ENCODE measurements around the gene ICAM3. TPM values are rescaled to one million over a fixed set of nuclear protein-coding genes. Genes with fewer than 3 reads are reported as not detected.
"Not testable (repeated sequence)": the region's sequence is repeated elsewhere in the genome, so short reads cannot be mapped to it uniquely, and the experiment has no call there.

The ICAM3 gene, protein sequence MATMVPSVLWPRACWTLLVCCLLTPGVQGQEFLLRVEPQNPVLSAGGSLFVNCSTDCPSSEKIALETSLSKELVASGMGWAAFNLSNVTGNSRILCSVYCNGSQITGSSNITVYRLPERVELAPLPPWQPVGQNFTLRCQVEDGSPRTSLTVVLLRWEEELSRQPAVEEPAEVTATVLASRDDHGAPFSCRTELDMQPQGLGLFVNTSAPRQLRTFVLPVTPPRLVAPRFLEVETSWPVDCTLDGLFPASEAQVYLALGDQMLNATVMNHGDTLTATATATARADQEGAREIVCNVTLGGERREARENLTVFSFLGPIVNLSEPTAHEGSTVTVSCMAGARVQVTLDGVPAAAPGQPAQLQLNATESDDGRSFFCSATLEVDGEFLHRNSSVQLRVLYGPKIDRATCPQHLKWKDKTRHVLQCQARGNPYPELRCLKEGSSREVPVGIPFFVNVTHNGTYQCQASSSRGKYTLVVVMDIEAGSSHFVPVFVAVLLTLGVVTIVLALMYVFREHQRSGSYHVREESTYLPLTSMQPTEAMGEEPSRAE
- 4.7 and 6.8 TPM in 2 replicates for total RNA-seq

DNA sequence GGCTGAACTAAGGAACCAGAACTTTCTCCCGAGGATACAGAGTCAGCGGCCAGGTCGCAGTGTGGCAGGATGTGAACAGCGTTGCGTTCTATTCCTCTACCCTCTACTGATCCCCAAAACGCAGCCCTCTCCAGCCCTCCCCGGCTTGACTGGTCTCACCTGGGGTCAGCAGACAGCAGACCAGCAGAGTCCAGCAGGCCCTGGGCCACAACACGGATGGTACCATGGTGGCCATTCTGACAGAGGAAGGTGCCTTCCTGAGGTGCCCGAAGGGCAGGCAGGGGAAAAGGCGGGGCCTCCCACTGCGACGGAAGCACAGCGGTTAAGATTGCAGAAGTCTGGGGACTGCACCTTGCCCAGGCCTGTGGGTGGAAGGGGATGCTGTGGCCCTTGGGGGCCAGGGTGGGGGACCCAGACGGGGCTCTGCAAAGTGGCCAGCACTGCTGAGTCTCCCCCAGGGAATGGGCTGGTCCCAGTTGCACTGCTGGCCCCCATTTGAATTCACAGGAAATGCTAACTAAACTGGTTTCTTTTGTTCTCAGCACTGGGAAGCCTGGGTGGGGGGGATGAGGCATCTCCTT lies at the start of gene ICAM3:
ICAM3 (minus strand) TSS at position 245 of the 581 bp plus-strand sequence; CDS start at position 235, 10 bp downstream.
- Histone ChIP-seq H3K27me3 (ENCODE audit: control insufficient read depth, insufficient read depth, low read length) (no peaks in the 10 kb centered on the region), H3K36me3 (ENCODE audit: control insufficient read depth, insufficient read depth, low read length) (no peaks in the 10 kb centered on the region), H3K4me3 (ENCODE audit: low read depth, low read length) (no peak within 1 kb of the TSS)
- TF ChIP-seq, protein P1, sequence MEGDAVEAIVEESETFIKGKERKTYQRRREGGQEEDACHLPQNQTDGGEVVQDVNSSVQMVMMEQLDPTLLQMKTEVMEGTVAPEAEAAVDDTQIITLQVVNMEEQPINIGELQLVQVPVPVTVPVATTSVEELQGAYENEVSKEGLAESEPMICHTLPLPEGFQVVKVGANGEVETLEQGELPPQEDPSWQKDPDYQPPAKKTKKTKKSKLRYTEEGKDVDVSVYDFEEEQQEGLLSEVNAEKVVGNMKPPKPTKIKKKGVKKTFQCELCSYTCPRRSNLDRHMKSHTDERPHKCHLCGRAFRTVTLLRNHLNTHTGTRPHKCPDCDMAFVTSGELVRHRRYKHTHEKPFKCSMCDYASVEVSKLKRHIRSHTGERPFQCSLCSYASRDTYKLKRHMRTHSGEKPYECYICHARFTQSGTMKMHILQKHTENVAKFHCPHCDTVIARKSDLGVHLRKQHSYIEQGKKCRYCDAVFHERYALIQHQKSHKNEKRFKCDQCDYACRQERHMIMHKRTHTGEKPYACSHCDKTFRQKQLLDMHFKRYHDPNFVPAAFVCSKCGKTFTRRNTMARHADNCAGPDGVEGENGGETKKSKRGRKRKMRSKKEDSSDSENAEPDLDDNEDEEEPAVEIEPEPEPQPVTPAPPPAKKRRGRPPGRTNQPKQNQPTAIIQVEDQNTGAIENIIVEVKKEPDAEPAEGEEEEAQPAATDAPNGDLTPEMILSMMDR (IDR thresholded peaks at IDR 0.05; ENCODE audit: insufficient read depth, low read length, poor library complexity, severe bottlenecking): no peak
- DNase-seq (ENCODE audit: low read depth): no peak

DNA sequence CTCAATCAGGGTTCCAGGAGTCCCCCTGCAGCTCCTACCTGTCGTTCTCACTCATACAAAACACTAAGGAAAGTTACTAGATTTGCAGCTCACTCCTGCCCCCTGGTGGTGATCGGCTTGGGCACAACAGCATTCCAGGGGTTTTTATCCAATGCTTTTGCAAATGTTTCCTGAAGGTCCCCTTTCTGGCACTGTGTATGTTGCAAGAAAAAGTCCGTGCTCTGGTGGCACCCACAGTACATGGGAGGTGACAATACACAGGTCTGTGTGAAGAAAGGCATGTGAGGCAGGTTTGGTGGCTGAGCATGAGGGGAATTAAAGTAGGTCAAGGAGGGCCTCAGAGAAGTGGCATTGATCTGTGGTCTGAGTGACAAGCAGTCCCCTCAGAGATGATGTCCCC lies 49.5 kb upstream of the ICAM3 start:
- DNase-seq (ENCODE audit: low read depth): no peak
- Histone ChIP-seq H3K36me3 (ENCODE audit: control insufficient read depth, insufficient read depth, low read length) (peaks cover 2% of the 10 kb centered on the region), H3K4me3 (ENCODE audit: low read depth, low read length) (no peak overlapping the region), H3K27me3 (ENCODE audit: control insufficient read depth, insufficient read depth, low read length) (no peaks in the 10 kb centered on the region)
- TF ChIP-seq, protein P1 (IDR thresholded peaks at IDR 0.05; ENCODE audit: insufficient read depth, low read length, poor library complexity, severe bottlenecking): peak; percentile 93

DNA sequence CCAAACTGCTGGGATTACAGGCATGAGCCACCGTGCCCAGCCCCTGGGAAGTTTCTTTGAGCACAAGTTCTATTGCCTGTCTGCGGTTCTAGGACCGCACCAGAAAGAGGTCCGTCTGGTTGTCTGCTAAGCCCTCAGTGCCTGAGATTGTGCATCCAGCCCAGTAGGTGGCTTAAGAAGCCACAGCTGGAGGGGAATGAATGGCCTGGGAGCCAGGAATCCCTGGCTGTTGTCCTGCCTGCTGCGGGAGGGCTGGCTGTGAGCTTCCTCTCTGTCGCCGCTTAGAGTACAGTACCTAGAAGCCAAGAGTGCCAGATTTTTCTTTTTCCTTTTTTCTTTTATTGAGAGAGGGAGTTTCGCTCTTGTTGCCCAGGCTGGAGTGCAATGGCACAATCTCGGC lies 45.2 kb upstream of the ICAM3 start:
- no peaks in the 10 kb centered on the region for H3K27me3 ChIP-seq (ENCODE audit: control insufficient read depth, insufficient read depth, low read length)
- DNase-seq (ENCODE audit: low read depth): no peak
- no peaks in the 10 kb centered on the region for H3K36me3 ChIP-seq (ENCODE audit: control insufficient read depth, insufficient read depth, low read length)
- TF ChIP-seq, protein P1 (IDR thresholded peaks at IDR 0.05; ENCODE audit: insufficient read depth, low read length, poor library complexity, severe bottlenecking): no peak
- no peak overlapping the region for H3K4me3 ChIP-seq (ENCODE audit: low read depth, low read length)

DNA sequence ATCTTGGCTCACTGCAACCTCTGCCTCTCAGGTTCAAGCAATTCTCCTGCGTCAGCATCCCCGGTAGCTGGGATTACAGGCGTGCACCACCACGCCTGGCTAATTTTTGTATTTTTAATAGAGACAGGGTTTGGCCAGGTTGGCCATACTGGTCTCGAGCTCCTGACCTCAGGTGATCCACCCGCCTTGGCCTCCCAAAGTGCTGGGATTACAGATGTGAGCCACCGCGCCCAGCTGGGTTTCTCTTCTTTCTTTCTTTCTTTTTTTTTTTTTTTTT lies 43.7 kb upstream of the ICAM3 start:
- H3K36me3 ChIP-seq (ENCODE audit: control insufficient read depth, insufficient read depth, low read length); H3K4me3 ChIP-seq (ENCODE audit: low read depth, low read length); DNase-seq (ENCODE audit: low read depth); H3K27me3 ChIP-seq (ENCODE audit: control insufficient read depth, insufficient read depth, low read length): not testable (repeated sequence)

DNA sequence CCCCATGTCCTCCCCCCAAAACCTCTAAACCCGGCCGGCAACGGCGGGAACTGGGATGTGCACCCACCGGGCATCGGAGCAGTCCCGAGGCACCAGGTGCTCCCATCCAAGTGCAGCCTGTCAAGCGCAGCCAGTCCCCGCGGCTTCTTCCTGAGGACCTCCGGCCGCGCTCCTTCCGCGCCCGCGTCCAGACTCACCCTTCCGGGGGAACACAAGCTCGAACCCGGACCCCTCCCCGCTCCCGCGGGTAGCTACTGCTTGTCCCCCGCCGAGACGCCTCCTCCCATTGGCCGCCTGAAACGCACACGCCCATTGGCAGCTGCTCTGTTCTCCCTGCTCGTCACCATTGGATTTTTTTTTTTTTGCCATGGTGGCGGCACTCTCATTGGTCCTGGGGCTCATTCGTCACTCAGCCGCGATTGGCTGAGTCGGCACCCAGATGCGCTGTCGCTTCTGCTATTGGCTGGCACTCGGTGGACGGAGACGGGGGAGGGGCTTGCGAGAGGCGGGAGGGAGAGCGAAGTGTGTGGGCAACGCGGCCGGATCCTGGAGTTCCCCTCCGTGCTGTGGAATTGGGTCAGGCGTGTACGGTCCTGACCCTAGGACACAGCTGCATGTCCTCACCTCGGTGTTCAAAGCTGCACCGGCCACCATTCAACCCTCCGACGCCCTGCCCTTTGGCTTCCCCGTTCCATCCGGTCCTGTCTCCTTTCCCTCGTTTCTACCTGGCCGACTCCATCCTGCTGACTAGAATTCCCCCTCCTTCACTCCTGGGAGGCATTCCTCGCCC lies 41.1 kb upstream of the ICAM3 start, which contains the start of gene TYK2:
TYK2 (minus strand) TSS at position 260 of the 790 bp plus-strand sequence. CDS start 2,166 bp downstream, outside the sequence.
- peak within 1 kb of the TSS; percentile 82 for H3K4me3 ChIP-seq (ENCODE audit: low read depth, low read length)
- TF ChIP-seq, protein P1 (IDR thresholded peaks at IDR 0.05; ENCODE audit: insufficient read depth, low read length, poor library complexity, severe bottlenecking): no peak

DNA sequence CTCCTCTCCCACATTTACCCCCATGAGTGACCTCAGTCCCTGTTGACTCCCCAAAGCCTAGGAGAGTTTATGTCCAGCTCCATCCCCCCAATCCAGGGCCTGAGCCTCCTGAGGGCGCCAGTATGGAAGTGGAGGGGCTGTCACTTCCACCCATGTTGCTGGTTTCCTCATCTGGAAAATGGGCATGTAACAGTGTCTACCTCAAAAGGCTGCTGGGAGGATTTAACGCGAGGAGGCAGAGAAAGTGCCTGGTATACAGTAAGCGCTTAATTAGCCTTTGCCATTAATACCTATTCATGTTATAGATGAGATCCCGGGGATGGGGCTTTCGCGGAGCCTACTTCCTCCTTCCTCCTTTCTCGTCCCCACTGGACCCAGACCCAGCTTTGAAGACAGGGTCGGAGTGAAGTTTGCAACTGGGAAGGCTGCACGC lies 40.5 kb upstream of the ICAM3 start:
- TF ChIP-seq, protein P1 (IDR thresholded peaks at IDR 0.05; ENCODE audit: insufficient read depth, low read length, poor library complexity, severe bottlenecking): no peak
- no peaks in the 10 kb centered on the region for H3K27me3 ChIP-seq (ENCODE audit: control insufficient read depth, insufficient read depth, low read length)
- peak overlapping the region; percentile 82 for H3K4me3 ChIP-seq (ENCODE audit: low read depth, low read length)
- no peaks in the 10 kb centered on the region for H3K36me3 ChIP-seq (ENCODE audit: control insufficient read depth, insufficient read depth, low read length)
- no peak for DNase-seq (ENCODE audit: low read depth)

More for the DNA sequence above, 41.1 kb upstream of the ICAM3 start, which contains the start of gene TYK2:
- Histone ChIP-seq H3K36me3 (ENCODE audit: control insufficient read depth, insufficient read depth, low read length) (no peaks in the 10 kb centered on the region), H3K27me3 (ENCODE audit: control insufficient read depth, insufficient read depth, low read length) (no peaks in the 10 kb centered on the region)
- DNase-seq (ENCODE audit: low read depth): peak; percentile 95

Measured in kidney epithelial cell (primary cell).